ENCODE data around the gene EPB41L3.

DNA sequence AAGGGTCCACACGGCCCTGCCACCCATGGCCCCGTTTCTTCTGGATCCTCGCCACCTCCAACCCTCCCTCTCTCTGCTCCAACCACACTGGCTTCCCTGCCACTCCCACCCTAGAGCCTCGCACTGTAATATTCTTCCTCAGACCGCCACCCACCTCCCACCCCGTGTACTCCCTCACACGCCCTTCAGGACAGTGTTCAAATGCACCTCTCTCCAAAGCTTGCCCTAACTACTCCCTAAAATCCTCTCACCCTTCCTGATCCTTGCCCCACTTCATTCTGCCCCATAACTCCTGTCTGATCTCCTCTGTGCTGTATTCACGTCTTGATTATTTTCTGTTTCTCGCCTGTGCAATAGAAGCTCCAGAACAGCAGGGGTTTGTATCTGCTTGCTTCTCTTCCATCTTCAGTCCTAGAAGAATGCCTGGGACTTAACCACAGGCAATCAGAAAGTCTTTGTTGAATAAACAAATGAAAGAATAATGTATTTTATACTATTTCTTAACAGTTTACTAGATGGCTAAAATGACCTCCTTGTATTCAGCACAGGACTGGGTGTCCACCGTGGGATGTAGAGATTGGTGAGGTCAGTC is 25.5 kb downstream of the EPB41L3 start:
- TF ChIP-seq POLR2A (IDR thresholded peaks at IDR 0.05): no peak
- TF ChIP-seq, protein P1, sequence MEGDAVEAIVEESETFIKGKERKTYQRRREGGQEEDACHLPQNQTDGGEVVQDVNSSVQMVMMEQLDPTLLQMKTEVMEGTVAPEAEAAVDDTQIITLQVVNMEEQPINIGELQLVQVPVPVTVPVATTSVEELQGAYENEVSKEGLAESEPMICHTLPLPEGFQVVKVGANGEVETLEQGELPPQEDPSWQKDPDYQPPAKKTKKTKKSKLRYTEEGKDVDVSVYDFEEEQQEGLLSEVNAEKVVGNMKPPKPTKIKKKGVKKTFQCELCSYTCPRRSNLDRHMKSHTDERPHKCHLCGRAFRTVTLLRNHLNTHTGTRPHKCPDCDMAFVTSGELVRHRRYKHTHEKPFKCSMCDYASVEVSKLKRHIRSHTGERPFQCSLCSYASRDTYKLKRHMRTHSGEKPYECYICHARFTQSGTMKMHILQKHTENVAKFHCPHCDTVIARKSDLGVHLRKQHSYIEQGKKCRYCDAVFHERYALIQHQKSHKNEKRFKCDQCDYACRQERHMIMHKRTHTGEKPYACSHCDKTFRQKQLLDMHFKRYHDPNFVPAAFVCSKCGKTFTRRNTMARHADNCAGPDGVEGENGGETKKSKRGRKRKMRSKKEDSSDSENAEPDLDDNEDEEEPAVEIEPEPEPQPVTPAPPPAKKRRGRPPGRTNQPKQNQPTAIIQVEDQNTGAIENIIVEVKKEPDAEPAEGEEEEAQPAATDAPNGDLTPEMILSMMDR (IDR thresholded peaks at IDR 0.05): no peak
